Measurements from ENCODE around the gene PTPRT.

DNA sequence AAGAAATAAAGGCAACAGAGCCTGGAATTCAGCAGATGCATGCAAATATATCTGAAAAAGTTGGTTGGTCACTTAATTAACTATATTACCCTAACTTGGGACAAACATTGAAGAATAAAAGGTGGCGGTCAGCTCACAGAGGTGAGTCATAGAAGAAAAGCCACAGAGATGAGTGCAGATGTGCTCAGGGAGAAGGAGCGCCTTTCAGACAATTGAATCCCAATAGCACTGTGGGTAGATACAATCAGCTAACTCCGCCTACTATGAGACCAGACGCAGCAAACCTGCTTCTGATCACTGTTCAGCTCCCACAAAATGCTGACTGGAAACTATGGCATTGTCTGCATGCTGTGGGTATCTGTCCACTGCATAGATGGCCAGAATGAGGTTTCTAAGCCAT is 447.8 kb downstream of the PTPRT start:
- TF ChIP-seq, protein P1, sequence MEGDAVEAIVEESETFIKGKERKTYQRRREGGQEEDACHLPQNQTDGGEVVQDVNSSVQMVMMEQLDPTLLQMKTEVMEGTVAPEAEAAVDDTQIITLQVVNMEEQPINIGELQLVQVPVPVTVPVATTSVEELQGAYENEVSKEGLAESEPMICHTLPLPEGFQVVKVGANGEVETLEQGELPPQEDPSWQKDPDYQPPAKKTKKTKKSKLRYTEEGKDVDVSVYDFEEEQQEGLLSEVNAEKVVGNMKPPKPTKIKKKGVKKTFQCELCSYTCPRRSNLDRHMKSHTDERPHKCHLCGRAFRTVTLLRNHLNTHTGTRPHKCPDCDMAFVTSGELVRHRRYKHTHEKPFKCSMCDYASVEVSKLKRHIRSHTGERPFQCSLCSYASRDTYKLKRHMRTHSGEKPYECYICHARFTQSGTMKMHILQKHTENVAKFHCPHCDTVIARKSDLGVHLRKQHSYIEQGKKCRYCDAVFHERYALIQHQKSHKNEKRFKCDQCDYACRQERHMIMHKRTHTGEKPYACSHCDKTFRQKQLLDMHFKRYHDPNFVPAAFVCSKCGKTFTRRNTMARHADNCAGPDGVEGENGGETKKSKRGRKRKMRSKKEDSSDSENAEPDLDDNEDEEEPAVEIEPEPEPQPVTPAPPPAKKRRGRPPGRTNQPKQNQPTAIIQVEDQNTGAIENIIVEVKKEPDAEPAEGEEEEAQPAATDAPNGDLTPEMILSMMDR (tag by site-specific recombination; IDR thresholded peaks at IDR 0.05): no peak
- TF ChIP-seq ZNF473 (tag by site-specific recombination; IDR thresholded peaks at IDR 0.05) (no peak), ZSCAN30 (tag by site-specific recombination; IDR thresholded peaks at IDR 0.05) (no peak), ZNF433 (tag by site-specific recombination; IDR thresholded peaks at IDR 0.05; ENCODE audit: low read depth) (no peak), KLF7 (tag by site-specific recombination; IDR thresholded peaks at IDR 0.05; ENCODE audit: borderline replicate concordance) (no peak), ZNF311 (tag by site-specific recombination; IDR thresholded peaks at IDR 0.05; ENCODE audit: borderline replicate concordance) (no peak), ZFP3 (tag by site-specific recombination; IDR thresholded peaks at IDR 0.05; ENCODE audit: low read depth) (no peak), ZNF274 (IDR thresholded peaks at IDR 0.05; ENCODE audit: low read length) (no peak), ZNF274 (tag by site-specific recombination; IDR thresholded peaks at IDR 0.05; ENCODE audit: borderline replicate concordance) (no peak)
- TF ChIP-seq, protein P2, sequence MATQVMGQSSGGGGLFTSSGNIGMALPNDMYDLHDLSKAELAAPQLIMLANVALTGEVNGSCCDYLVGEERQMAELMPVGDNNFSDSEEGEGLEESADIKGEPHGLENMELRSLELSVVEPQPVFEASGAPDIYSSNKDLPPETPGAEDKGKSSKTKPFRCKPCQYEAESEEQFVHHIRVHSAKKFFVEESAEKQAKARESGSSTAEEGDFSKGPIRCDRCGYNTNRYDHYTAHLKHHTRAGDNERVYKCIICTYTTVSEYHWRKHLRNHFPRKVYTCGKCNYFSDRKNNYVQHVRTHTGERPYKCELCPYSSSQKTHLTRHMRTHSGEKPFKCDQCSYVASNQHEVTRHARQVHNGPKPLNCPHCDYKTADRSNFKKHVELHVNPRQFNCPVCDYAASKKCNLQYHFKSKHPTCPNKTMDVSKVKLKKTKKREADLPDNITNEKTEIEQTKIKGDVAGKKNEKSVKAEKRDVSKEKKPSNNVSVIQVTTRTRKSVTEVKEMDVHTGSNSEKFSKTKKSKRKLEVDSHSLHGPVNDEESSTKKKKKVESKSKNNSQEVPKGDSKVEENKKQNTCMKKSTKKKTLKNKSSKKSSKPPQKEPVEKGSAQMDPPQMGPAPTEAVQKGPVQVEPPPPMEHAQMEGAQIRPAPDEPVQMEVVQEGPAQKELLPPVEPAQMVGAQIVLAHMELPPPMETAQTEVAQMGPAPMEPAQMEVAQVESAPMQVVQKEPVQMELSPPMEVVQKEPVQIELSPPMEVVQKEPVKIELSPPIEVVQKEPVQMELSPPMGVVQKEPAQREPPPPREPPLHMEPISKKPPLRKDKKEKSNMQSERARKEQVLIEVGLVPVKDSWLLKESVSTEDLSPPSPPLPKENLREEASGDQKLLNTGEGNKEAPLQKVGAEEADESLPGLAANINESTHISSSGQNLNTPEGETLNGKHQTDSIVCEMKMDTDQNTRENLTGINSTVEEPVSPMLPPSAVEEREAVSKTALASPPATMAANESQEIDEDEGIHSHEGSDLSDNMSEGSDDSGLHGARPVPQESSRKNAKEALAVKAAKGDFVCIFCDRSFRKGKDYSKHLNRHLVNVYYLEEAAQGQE (tag by site-specific recombination; IDR thresholded peaks at IDR 0.05): no peak
